ENCODE measurements around the gene EZH1.

EZH1 gene

GRCh38 chr17:42744806-42745617, at the start of gene EZH1:
Gene EZH1 (minus strand): TSS chr17:42745040. CDS start chr17:42728941, 16,099 bp downstream.
- DNase-seq (ENCODE audit: low spot score), result peak; percentile 90

GRCh38 chr17:42792545-42792944, 47.7 kb upstream of the EZH1 start:
- no peak for DNase-seq (ENCODE audit: low spot score)

- no peak for DNase-seq (ENCODE audit: low spot score)
These were observed 47.1 kb upstream of the EZH1 start for GRCh38 chr17:42791948-42792347.

- DNase-seq (ENCODE audit: low spot score), result no peak
These were observed 42.4 kb upstream of the EZH1 start for GRCh38 chr17:42787266-42787665.

GRCh38 chr17:42784811-42785592, 40.2 kb upstream of the EZH1 start:
- no peak for DNase-seq (ENCODE audit: low spot score)

GRCh38 chr17:42784409-42784808, 39.6 kb upstream of the EZH1 start:
- DNase-seq (ENCODE audit: low spot score), result no peak

GRCh38 chr17:42783791-42784138, 38.9 kb upstream of the EZH1 start:
- no peak for DNase-seq (ENCODE audit: low spot score)

GRCh38 chr17:42783062-42783790, 38.4 kb upstream of the EZH1 start:
- DNase-seq (ENCODE audit: low spot score), result peak; percentile 45

- no peak for DNase-seq (ENCODE audit: low spot score)
These were observed 37.6 kb upstream of the EZH1 start for GRCh38 chr17:42782166-42783061.

GRCh38 chr17:42781639-42782165, 36.9 kb upstream of the EZH1 start:
- DNase-seq (ENCODE audit: low spot score), result no peak

GRCh38 chr17:42780851-42781638, 36.2 kb upstream of the EZH1 start:
- DNase-seq (ENCODE audit: low spot score), result no peak

- DNase-seq (ENCODE audit: low spot score), result peak; percentile 49
These were observed 35.4 kb upstream of the EZH1 start, which contains the start of gene WNK4 for GRCh38 chr17:42779936-42780850. Gene WNK4 (plus strand): TSS chr17:42780610. CDS start chr17:42780699, 89 bp downstream.

- DNase-seq (ENCODE audit: low spot score), result no peak
These were observed 34.6 kb upstream of the EZH1 start for GRCh38 chr17:42779304-42779935.

GRCh38 chr17:42778570-42778969, 33.7 kb upstream of the EZH1 start:
- DNase-seq (ENCODE audit: low spot score), result no peak

- no peak for DNase-seq (ENCODE audit: low spot score)
These were observed 30.8 kb upstream of the EZH1 start for GRCh38 chr17:42775534-42776098.

GRCh38 chr17:42774066-42774745, 29.4 kb upstream of the EZH1 start:
- no peak for DNase-seq (ENCODE audit: low spot score)

- peak; percentile 81 for DNase-seq (ENCODE audit: low spot score)
These were observed 28.6 kb upstream of the EZH1 start, which contains the start of gene VPS25 for GRCh38 chr17:42773290-42774035. Gene VPS25 (plus strand): TSS chr17:42773449. CDS start chr17:42773476, 27 bp downstream.
